GM12864 (cell line): ENCODE measurements around the gene TRIM41.

ENCODE experiments used
- DNase-seq: peaks from one replicate; pipeline ENCODE4 v3.0.0-alpha.2; 2011; ENCODE audit warnings: low read depth
- H3K4me3 ChIP-seq: 2 replicates; pipeline ENCODE4 v1.5.1; 2011; ENCODE audit warnings: mild to moderate bottlenecking, low read depth, low read length, control low read depth
- CTCF ChIP-seq: IDR thresholded peaks from 2 replicates; pipeline ENCODE4 v1.5.1; 2011; ENCODE audit warnings: low read depth, mild to moderate bottlenecking, moderate library complexity, low read length, control low read depth, inconsistent platforms; ENCODE audit errors: missing control alignments

Gene TRIM41

DNA sequence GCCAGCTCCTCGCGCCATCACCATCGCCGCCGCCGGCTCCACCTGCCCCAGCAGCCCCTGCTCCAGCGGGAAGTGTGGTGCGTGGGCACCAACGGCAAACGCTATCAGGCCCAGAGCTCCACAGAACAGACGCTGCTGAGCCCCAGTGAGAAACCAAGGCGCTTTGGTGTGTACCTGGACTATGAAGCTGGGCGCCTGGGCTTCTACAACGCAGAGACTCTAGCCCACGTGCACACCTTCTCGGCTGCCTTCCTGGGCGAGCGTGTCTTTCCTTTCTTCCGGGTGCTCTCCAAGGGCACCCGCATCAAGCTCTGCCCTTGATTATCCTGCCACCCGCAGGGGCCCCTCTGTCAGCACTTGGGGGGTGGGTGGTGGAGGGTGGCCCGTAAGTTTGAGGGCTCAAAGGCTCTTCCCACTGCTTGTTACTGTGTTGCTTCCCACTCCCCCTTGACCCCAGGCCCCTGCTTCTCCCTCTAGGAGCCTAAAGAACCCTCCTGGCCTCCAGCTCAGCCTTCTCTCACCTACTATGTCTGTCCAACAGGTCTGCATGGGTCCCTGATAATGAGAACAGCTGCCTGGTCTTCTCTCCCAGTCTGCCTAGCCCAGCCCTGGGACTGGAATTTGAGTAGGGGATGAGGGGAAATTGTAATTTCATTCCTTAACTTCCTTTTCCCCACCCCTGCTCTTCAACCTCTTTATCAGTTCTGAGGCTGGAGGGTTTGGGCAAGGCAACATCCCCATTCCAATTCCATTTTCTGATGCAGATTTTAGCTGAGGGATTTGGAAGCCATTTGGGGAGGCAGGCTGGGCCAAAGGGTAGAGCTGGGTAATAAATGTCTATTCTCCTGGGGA is 11.6 kb downstream of the TRIM41 start:
- no peak for TF ChIP-seq CTCF
- no peak for DNase-seq
- no peak overlapping the region for H3K4me3 ChIP-seq

DNA sequence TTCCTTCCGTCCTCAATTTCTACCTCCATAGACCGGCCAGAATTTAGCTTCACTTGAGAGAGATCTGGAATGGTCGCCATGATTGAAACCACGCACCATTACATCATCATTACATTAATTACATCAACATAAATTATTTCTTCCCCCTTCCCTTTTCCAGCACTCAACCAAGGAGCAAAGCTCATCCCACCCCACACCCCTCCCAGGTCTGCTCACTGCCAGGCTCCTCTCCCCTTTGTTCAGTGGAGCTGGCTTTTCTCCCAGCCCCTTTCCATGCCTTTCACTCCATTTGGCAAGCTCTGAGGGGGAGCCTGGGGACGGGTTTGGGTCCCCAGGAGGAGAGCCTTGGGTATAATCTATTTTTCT is 12.2 kb downstream of the TRIM41 start:
- no peak for TF ChIP-seq CTCF
- H3K4me3 ChIP-seq: no peak overlapping the region
- DNase-seq: no peak

DNA sequence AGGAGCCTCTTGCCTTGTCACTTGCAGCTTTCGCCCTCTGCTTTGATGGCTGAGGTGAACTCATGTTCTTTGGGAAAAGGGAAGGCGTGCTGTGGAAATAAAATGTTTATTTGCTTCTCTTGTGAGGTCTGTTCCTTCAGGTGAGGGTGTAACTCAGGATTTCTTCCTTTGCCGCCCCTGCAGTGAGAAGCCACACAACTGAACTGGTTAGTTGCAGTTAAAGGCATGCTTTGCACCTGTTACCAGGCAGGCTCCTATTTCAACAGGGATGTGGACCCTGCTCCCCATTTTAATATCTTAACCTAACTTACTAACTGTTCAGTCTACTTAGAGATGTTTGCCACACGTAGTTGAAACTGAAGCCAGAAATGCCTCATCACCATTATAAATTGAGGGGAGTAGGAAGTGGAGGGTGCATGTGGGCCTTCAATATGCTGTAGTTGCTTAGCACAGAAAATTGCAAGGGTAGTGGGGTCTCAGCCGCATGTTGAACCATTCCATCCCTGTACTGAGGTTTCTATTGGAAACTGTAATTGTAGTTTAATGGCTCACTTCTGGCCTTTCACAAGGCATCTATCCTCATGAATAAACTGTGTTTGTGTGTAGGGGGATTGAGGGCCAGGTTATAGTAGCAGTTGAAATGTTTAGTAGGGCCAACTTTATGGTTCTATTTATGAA is 12.7 kb downstream of the TRIM41 start:
- H3K4me3 ChIP-seq: no peak overlapping the region
- no peak for DNase-seq
- TF ChIP-seq CTCF: no peak

DNA sequence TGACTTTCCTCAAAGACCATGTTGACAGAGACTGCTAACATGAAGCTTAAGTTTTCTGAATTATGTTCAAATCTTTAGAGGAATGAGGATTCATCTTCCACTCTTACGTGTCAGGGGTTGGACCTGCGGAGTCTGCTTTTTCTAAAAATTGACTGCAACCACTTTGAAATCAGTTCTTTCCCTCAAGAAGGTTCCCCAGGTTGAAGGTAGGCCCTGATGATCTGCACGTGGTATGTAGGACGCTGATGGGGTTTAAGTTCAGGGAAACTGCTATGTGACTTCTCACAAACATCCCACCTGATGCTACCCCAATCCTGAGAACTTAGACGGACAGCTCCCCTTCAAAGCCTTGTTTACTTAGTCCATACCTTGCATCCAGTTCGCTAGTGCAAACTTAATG is 13.4 kb downstream of the TRIM41 start:
- no peak for DNase-seq
- TF ChIP-seq CTCF: no peak
- H3K4me3 ChIP-seq: no peak overlapping the region

GRCh38 chr5:181236954-181237641 is 14.0 kb downstream of the TRIM41 start:
- TF ChIP-seq CTCF: no peak
- DNase-seq: no peak
- H3K4me3 ChIP-seq: no peak overlapping the region

DNA sequence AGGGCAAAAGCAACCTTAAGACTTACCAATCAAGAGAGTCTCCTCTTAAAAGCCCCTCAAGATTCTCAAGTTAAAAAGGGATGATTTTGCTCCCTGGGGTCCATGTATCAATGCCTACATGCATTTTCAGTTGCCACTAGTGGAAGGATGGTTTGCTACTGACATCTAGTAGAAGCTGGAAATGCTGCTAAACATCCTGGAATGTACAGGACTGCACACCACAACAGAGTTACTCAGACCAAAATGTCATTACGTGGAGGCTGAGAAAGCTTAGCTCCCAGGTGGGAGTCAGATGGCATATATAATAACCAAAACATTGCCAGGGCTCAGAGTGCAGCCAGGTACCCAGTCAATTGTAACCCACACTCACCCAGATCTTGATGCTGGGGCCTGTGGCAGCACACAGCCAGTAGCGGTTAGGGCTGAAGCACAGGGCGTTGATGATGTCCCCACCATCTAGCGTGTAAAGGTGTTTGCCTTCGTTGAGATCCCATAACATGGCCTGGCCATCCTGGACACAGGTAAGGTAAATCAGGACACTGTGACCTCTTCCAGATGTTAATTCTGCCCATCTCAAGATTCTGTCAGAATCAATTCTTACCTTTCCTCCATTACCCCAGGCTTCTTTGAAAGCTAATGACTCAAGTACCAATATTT is 14.8 kb downstream of the TRIM41 start:
- no peak for DNase-seq
- H3K4me3 ChIP-seq: no peak overlapping the region
- no peak for TF ChIP-seq CTCF
